Astrocyte (in vitro differentiated cells and primary cell): ENCODE results near the gene PLEK2. TPM values are rescaled to one million over a fixed set of nuclear protein-coding genes. Genes with fewer than 3 reads are reported as not detected.

Experiments used
- DNase-seq: peaks from one replicate; pipeline ENCODE4 v3.0.0-alpha.2; 2010; ENCODE audit warnings: low read depth
- FAIRE-seq: peaks from 2 replicates; lab custom pipeline; 2011; peaks lifted over from hg19 to GRCh38; lab: Jason Lieb, UNC
- H2AFZ ChIP-seq: 2 replicates; pipeline ENCODE4 v1.6.0; 2012; ENCODE audit warnings: low read depth, low read length, inconsistent platforms
- H3K27ac ChIP-seq: 2 replicates; pipeline ENCODE4 v1.5.1; 2011; ENCODE audit warnings: low read depth, low read length, inconsistent platforms
- H3K27me3 ChIP-seq: 2 replicates; pipeline ENCODE4 v1.6.0; 2011; ENCODE audit warnings: low read length, inconsistent platforms; ENCODE audit not compliant: insufficient read depth
- H3K36me3 ChIP-seq: 2 replicates; pipeline ENCODE4 v1.5.1; 2011; ENCODE audit warnings: low read length, inconsistent platforms; ENCODE audit not compliant: insufficient read depth
- H3K4me1 ChIP-seq: 2 replicates; pipeline ENCODE4 v1.5.1; 2011; ENCODE audit warnings: low read length, inconsistent platforms; ENCODE audit not compliant: insufficient read depth
- H3K4me2 ChIP-seq: 2 replicates; pipeline ENCODE4 v1.6.0; 2012; ENCODE audit warnings: low read length, inconsistent platforms
- H3K4me3 ChIP-seq: 2 replicates; pipeline ENCODE4 v1.5.1; 2011; ENCODE audit warnings: low read depth, mild to moderate bottlenecking, low read length, inconsistent platforms; ENCODE audit not compliant: insufficient read depth
- H3K79me2 ChIP-seq: 2 replicates; pipeline ENCODE4 v1.6.0; 2012; ENCODE audit warnings: mild to moderate bottlenecking, low read length, inconsistent platforms; ENCODE audit not compliant: insufficient read depth
- H3K9ac ChIP-seq: 2 replicates; pipeline ENCODE4 v1.6.0; 2012; ENCODE audit warnings: mild to moderate bottlenecking, low read length, inconsistent platforms
- H3K9me3 ChIP-seq: 2 replicates; pipeline ENCODE4 v1.5.1; 2012; ENCODE audit warnings: low read depth, mild to moderate bottlenecking, low read length, inconsistent platforms; ENCODE audit not compliant: insufficient read depth
- H4K20me1 ChIP-seq: 2 replicates; pipeline ENCODE4 v1.6.0; 2012; ENCODE audit warnings: low read length, inconsistent platforms; ENCODE audit not compliant: insufficient read depth
- H3K27ac Mint-ChIP-seq: one replicate; pipeline ENCODE4 v1.8.0; 2021; ENCODE audit warnings: mild to moderate bottlenecking, mixed read lengths; ENCODE audit not compliant: unreplicated experiment
- H3K27me3 Mint-ChIP-seq: one replicate; pipeline ENCODE4 v1.8.0; 2021; ENCODE audit warnings: low read depth, mixed read lengths; ENCODE audit not compliant: unreplicated experiment
- H3K36me3 Mint-ChIP-seq: one replicate; pipeline ENCODE4 v1.8.0; 2021; ENCODE audit warnings: low read depth, mixed read lengths; ENCODE audit not compliant: unreplicated experiment
- H3K4me1 Mint-ChIP-seq: one replicate; pipeline ENCODE4 v1.8.0; 2021; ENCODE audit warnings: low read depth, mixed read lengths; ENCODE audit not compliant: unreplicated experiment
- H3K4me3 Mint-ChIP-seq: one replicate; pipeline ENCODE4 v1.8.0; 2021; ENCODE audit warnings: mild to moderate bottlenecking, moderate library complexity, mixed read lengths; ENCODE audit not compliant: unreplicated experiment
- H3K9me3 Mint-ChIP-seq: one replicate; pipeline ENCODE4 v1.8.0; 2021; ENCODE audit warnings: mild to moderate bottlenecking, mixed read lengths; ENCODE audit not compliant: unreplicated experiment
- CTCF ChIP-seq: IDR thresholded peaks from 2 replicates; pipeline ENCODE4 v1.5.1; 2011; ENCODE audit warnings: low read depth, mild to moderate bottlenecking, inconsistent platforms, low read length, moderate library complexity; ENCODE audit not compliant: insufficient read depth
- EZH2 ChIP-seq: IDR thresholded peaks from 2 replicates; pipeline ENCODE4 v1.6.1; 2012; ENCODE audit warnings: mild to moderate bottlenecking, low read length, inconsistent platforms; ENCODE audit not compliant: insufficient read depth
- total RNA-seq: library from RNA; stranded (reverse); gene quantifications from 2 replicates; pipeline ENCODE4 v1.2.1, GENCODE V29; 2021

Gene PLEK2
- total RNA-seq, 1 donor from 2014 or later = 1.3 TPM

DNA sequence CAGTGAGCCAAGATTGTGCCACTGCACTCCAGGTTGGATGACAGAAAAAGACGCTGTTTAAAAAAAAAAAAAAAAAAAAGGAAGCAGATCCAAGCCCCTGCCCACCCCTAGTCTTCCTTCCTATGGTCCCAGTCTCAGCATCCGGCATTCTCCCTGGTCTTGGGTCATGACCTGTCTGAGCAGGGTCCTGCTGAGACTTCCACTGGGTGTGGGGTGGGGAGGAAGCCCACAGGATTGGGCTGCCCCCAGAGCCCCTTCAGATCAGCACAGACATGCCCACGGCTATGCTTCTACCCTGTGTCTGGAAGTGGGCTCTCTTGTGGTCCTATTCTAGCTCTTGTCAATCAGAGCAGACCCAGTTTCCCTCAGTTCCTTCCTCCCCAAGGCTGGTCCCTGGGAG lies 12.6 kb upstream of the PLEK2 start:
- Histone ChIP-seq H3K4me3 (no peak overlapping the region), H3K27ac (no peak overlapping the region), H3K4me2 (no peak overlapping the region), H3K4me1 (peaks cover 6% of the 10 kb centered on the region), H3K9ac (no peak overlapping the region), H3K36me3 (no peaks in the 10 kb centered on the region), H4K20me1 (no peaks in the 10 kb centered on the region), H3K27me3 (peaks cover 4% of the 10 kb centered on the region), H2AFZ (no peak overlapping the region), H3K79me2 (no peaks in the 10 kb centered on the region), H3K9me3 (no peaks in the 10 kb centered on the region)
- Mint-ChIP-seq H3K27ac (no peak overlapping the region), H3K9me3 (peaks cover 5% of the 10 kb centered on the region), H3K27me3 (peaks cover 8% of the 10 kb centered on the region), H3K4me3 (no peak overlapping the region), H3K4me1 (peaks cover 9% of the 10 kb centered on the region), H3K36me3 (no peaks in the 10 kb centered on the region)
- TF ChIP-seq EZH2 (no peak), CTCF (no peak)
- no peak for DNase-seq
- FAIRE-seq = no peak

- Mint-ChIP-seq H3K9me3 (peaks cover 5% of the 10 kb centered on the region), H3K4me3 (no peak overlapping the region), H3K36me3 (no peaks in the 10 kb centered on the region), H3K27me3 (peaks cover 8% of the 10 kb centered on the region), H3K4me1 (peaks cover 5% of the 10 kb centered on the region), H3K27ac (no peak overlapping the region)
- Histone ChIP-seq H3K4me3 (no peak overlapping the region), H2AFZ (no peak overlapping the region), H3K4me2 (no peak overlapping the region), H3K27me3 (peaks cover 4% of the 10 kb centered on the region), H3K36me3 (no peaks in the 10 kb centered on the region), H3K9ac (no peak overlapping the region), H3K4me1 (peaks cover 12% of the 10 kb centered on the region), H3K79me2 (no peaks in the 10 kb centered on the region), H4K20me1 (no peaks in the 10 kb centered on the region), H3K9me3 (no peaks in the 10 kb centered on the region), H3K27ac (no peak overlapping the region)
- FAIRE-seq (no peak), DNase-seq (no peak)
- TF ChIP-seq CTCF = no peak
- no peak for TF ChIP-seq EZH2
Measured at GRCh38 chr14:67423424-67423823, 11.5 kb upstream of the PLEK2 start.

GRCh38 chr14:67421356-67422224 lies 9.6 kb upstream of the PLEK2 start:
- Histone ChIP-seq H3K79me2 (no peaks in the 10 kb centered on the region), H3K4me1 (peaks cover 10% of the 10 kb centered on the region), H3K27ac (no peak overlapping the region), H4K20me1 (no peaks in the 10 kb centered on the region), H3K4me3 (no peak overlapping the region), H2AFZ (no peak overlapping the region), H3K27me3 (peaks cover 4% of the 10 kb centered on the region), H3K36me3 (no peaks in the 10 kb centered on the region), H3K9me3 (no peaks in the 10 kb centered on the region), H3K4me2 (no peak overlapping the region), H3K9ac (no peak overlapping the region)
- Mint-ChIP-seq H3K36me3 (no peaks in the 10 kb centered on the region), H3K4me3 (no peak overlapping the region), H3K4me1 (no peaks in the 10 kb centered on the region), H3K9me3 (peaks cover 5% of the 10 kb centered on the region), H3K27ac (no peak overlapping the region), H3K27me3 (peaks cover 8% of the 10 kb centered on the region)
- FAIRE-seq = no peak
- TF ChIP-seq EZH2 (no peak), CTCF (no peak)
- DNase-seq = no peak
